Neural progenitor cell (in vitro differentiated cells): ENCODE data around the gene ATP5MK.
A peak's percentile ranks its signal among the peaks of the same experiment; 100 is the strongest.

Source experiments
- CTCF ChIP-seq: fragments of 200-600 bp; sonication (generic); IDR thresholded peaks from 2 replicates; pipeline ENCODE4 v1.5.1; 2017; ENCODE audit warnings: antibody characterized with exemption, mild to moderate bottlenecking
- EZH2 ChIP-seq: fragments of 200-600 bp; sonication (generic); IDR thresholded peaks from 2 replicates; pipeline ENCODE4 v1.6.1; 2017; ENCODE audit warnings: antibody characterized with exemption, mild to moderate bottlenecking, moderate library complexity

DNA sequence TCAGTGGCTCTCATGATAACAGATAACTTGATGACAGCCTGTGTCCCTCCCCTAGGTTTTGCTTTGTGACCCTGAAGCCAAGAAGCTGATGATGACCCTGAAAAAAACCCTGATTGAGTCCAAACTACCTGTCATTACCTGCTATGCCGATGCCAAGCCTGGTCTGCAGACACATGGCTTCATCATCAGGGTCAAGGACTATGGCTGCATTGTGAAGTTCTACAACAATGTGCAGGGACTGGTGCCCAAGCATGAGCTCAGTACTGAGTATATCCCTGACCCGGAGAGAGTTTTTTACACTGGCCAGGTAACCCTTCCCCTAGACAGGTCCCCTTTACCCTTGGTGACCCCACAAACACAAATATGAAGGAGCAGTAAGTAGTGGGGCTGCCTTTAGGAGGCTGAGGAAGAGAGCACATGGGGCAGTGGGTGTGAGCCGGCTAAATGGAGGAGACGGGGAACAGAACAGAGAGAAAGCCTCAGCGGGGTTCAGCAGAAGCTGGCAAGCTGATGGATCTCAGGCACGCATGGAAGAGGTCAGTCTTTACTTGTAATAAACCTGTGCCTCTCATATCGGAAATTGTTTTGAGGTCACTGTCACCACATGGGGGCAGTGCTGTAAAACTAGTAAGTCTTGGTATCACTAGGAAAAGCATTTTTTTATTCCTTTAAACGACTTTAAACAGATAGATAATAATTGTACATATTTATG is 20.3 kb upstream of the ATP5MK start:
- peak; percentile 64 for TF ChIP-seq CTCF
- TF ChIP-seq EZH2: no peak
